IMR-90 (cell line): ENCODE results near the gene ZNF408. TPM values are rescaled to one million over a fixed set of nuclear protein-coding genes. Genes with fewer than 3 reads are reported as not detected.
"Not testable (repeated sequence)": the region's sequence is repeated elsewhere in the genome, so short reads cannot be mapped to it uniquely, and the experiment has no call there.

Source experiments
- ATAC-seq: fragments of 200-7000 bp; cut with Tn5 transposase; 2 replicates; pipeline ENCODE4 v1.9.1; 2020; ENCODE audit warnings: low read depth, mild to moderate bottlenecking, moderate library complexity
- BruUV-seq: library from RNA; stranded (reverse); fragments of 400-500 nt; replicated peaks from 2 replicates; lab custom pipeline; 2021; lab: Mats Ljungman, UMichigan
- CTCF ChIA-PET: fragments of 300-600 bp; formaldehyde crosslinking; extraction: SDS; loops from one replicate; lab custom pipeline; 2021; ENCODE audit warnings: antibody characterized with exemption; lab: Yijun Ruan, JAX
- POLR2A ChIA-PET: fragments of 300-600 bp; sonication (Branson Sonifier 250); formaldehyde crosslinking; loops from one replicate; lab custom pipeline; 2022; ENCODE audit warnings: antibody characterized with exemption; ENCODE audit not compliant: unreplicated experiment; lab: Charles Lee
- DNase-seq: peaks from one replicate; pipeline ENCODE4 v3.0.0; 2013
- H2AFZ ChIP-seq: replicated peaks from 2 replicates; pipeline ENCODE3; 2013; ENCODE audit warnings: low read length, mild to moderate bottlenecking; ENCODE audit not compliant: poor library complexity
- H2AK5ac ChIP-seq: 2 replicates; pipeline ENCODE4 v1.6.1; 2013; ENCODE audit warnings: low read depth, low read length, inconsistent platforms
- H2AK9ac ChIP-seq: replicated peaks from 2 replicates; pipeline ENCODE3; 2013; ENCODE audit warnings: mild to moderate bottlenecking, low read depth, low read length, moderate library complexity; ENCODE audit not compliant: poor library complexity
- H2BK120ac ChIP-seq: 2 replicates; pipeline ENCODE4 v1.6.1; 2013; ENCODE audit warnings: low read depth, low read length, inconsistent platforms
- H2BK15ac ChIP-seq: 3 replicates; pipeline ENCODE4 v1.6.1; 2013; ENCODE audit warnings: low read depth, low read length, inconsistent platforms
- H2BK20ac ChIP-seq: 2 replicates; pipeline ENCODE4 v1.6.1; 2013; ENCODE audit warnings: low read depth, mild to moderate bottlenecking, inconsistent platforms, low read length, moderate library complexity
- H2BK5ac ChIP-seq: 2 replicates; pipeline ENCODE4 v1.6.1; 2013; ENCODE audit warnings: mild to moderate bottlenecking, low read depth, low read length, inconsistent platforms; ENCODE audit not compliant: poor library complexity, severe bottlenecking
- H3K14ac ChIP-seq: replicated peaks from 2 replicates; pipeline ENCODE4 v1.6.1; 2013; ENCODE audit warnings: low read depth, low read length, inconsistent platforms
- H3K18ac ChIP-seq: 2 replicates; pipeline ENCODE4 v1.6.1; 2013; ENCODE audit warnings: low read depth, low read length, control low read depth
- H3K23ac ChIP-seq: 2 replicates; pipeline ENCODE4 v1.6.1; 2013; ENCODE audit warnings: low read depth, low read length, inconsistent platforms
- H3K27ac ChIP-seq: 2 replicates; pipeline ENCODE4 v1.5.1; 2013; ENCODE audit warnings: mild to moderate bottlenecking, control low read depth, low read length; ENCODE audit not compliant: insufficient read depth
- H3K27me3 ChIP-seq: 2 replicates; pipeline ENCODE4 v1.6.1; 2013; ENCODE audit warnings: low read length; ENCODE audit not compliant: control insufficient read depth, insufficient read depth
- H3K36me3 ChIP-seq: 2 replicates; pipeline ENCODE4 v1.6.1; 2013; ENCODE audit warnings: low read length, mixed read lengths; ENCODE audit not compliant: control insufficient read depth, insufficient read depth
- H3K4ac ChIP-seq: 2 replicates; pipeline ENCODE4 v1.6.1; 2013; ENCODE audit warnings: low read depth, low read length, inconsistent platforms
- H3K4me1 ChIP-seq: 2 replicates; pipeline ENCODE4 v1.6.1; 2013; ENCODE audit warnings: low read length, mixed read lengths; ENCODE audit not compliant: control insufficient read depth, insufficient read depth
- H3K4me2 ChIP-seq: 2 replicates; pipeline ENCODE4 v1.6.1; 2013; ENCODE audit warnings: low read depth, mild to moderate bottlenecking, control low read depth, low read length, moderate library complexity
- H3K4me3 ChIP-seq: 2 replicates; pipeline ENCODE4 v1.5.1; 2013; ENCODE audit warnings: low read depth, mild to moderate bottlenecking, control low read depth, low read length, moderate library complexity; ENCODE audit not compliant: insufficient read depth
- H3K56ac ChIP-seq: 2 replicates; pipeline ENCODE4 v1.6.1; 2013; ENCODE audit warnings: low read length, inconsistent platforms; ENCODE audit not compliant: insufficient read depth; ENCODE audit errors: extremely low read depth
- H3K79me1 ChIP-seq, 2 experiments: 2 replicates each; pipeline ENCODE4 v1.6.1; 2013; ENCODE audit warnings: low read length in 2 of 2, inconsistent platforms in 1 of 2, low read depth in 1 of 2
- H3K9ac ChIP-seq: 2 replicates; pipeline ENCODE4 v1.6.1; 2013; ENCODE audit warnings: low read depth, low read length, control low read depth
- H3K9me1 ChIP-seq: 2 replicates; pipeline ENCODE4 v1.6.1; 2013; ENCODE audit warnings: low read length, inconsistent platforms; ENCODE audit not compliant: insufficient read depth
- H3K9me3 ChIP-seq: 2 replicates; pipeline ENCODE4 v1.6.1; 2013; ENCODE audit warnings: low read length; ENCODE audit not compliant: control insufficient read depth, insufficient read depth
- H4K20me1 ChIP-seq: 2 replicates; pipeline ENCODE4 v1.6.1; 2013; ENCODE audit warnings: low read length, inconsistent platforms; ENCODE audit not compliant: insufficient read depth
- H4K5ac ChIP-seq: 2 replicates; pipeline ENCODE4 v1.6.1; 2013; ENCODE audit warnings: mild to moderate bottlenecking, low read depth, low read length, control low read depth
- H4K8ac ChIP-seq, 2 experiments: 2 replicates each; pipeline ENCODE4 v1.6.1; 2013; ENCODE audit warnings: low read depth in 2 of 2, low read length in 2 of 2, control low read depth in 1 of 2, inconsistent platforms in 1 of 2
- H4K91ac ChIP-seq: 2 replicates; pipeline ENCODE4 v1.6.1; 2013; ENCODE audit warnings: low read depth, low read length, inconsistent platforms; ENCODE audit not compliant: insufficient read depth
- CEBPB ChIP-seq: IDR thresholded peaks from 2 replicates; pipeline ENCODE4 v1.6.1; 2012; ENCODE audit warnings: low read depth, low read length, improper control_type of control experiment
- MXI1 ChIP-seq: IDR thresholded peaks from 2 replicates; pipeline ENCODE4 v1.6.1; 2012; ENCODE audit warnings: low read depth, mild to moderate bottlenecking, low read length, moderate library complexity, borderline replicate concordance
- WGBS, 2 experiments: methylation state at CpG; one replicate each; pipeline versions ENCODE4 v1.1.5 to v1.1.7; 2013; ENCODE audit warnings: missing lambda C conversion rate in 2 of 2; ENCODE audit not compliant: insufficient read length in 1 of 2; ENCODE audit errors: extremely low coverage in 2 of 2; 5-methylcytosine and 5-hydroxymethylcytosine counted together
- dilution Hi-C: fragments of 300-500 bp; cut with HindIII; formaldehyde crosslinking; loops from one replicate; pipeline ENCODE4 v1.14.3; 2018; ENCODE audit warnings: low sequenced_read_pairs; ENCODE audit not compliant: unreplicated experiment
- in situ Hi-C: fragments of 300-500 bp; cut with MboI; formaldehyde crosslinking; loops from 3 replicates; pipeline ENCODE4 v1.14.3; 2019; ENCODE audit warnings: low sequenced_read_pairs, inconsistent platforms, mixed read lengths
- intact Hi-C: fragments of 100-400 bp; cut with micrococcal nuclease; formaldehyde crosslinking; loops from 2 replicates; pipeline ENCODE4 v1.10.0; 2022
- polyA plus RNA-seq, 3 experiments: library from polyadenylated mRNA; depleted of rRNA; stranded (reverse); fragments of >200 nt; gene quantifications; 2 replicates each; pipeline ENCODE4 v1.2.3, GENCODE V29; 2012; ENCODE audit warnings: low replicate concordance in 1 of 3
- total RNA-seq: library from RNA; depleted of rRNA; stranded (reverse); fragments of >200 nt; gene quantifications from 2 replicates; pipeline ENCODE4 v1.2.3, GENCODE V29; 2012

Gene ZNF408
- total and polyA plus RNA-seq, 2 of the 4 experiments (the other 2 are of a cell fraction), result 9.5 to 11.1 TPM

- Histone ChIP-seq H3K79me1 (peaks cover 0 to 21% of the 10 kb centered on the region in 2 experiments; a peak in 3 of 4 replicates), H3K9ac (no peak overlapping the region), H3K27me3 (no peaks in the 10 kb centered on the region), H3K18ac (no peak overlapping the region), H3K36me3 (peaks cover 2% of the 10 kb centered on the region; the same call in 1 of the 2 replicates), H3K4me1 (peaks cover 15% of the 10 kb centered on the region), H4K8ac (peak overlapping the region in 1 of 2 experiments; percentile 21; a peak in 1 of 4 replicates), H4K20me1 (no peaks in the 10 kb centered on the region), H4K91ac (no peak overlapping the region), H2BK20ac (peak overlapping the region; percentile 46; the same call in 1 of the 2 replicates), H4K5ac (no peak overlapping the region), H3K4me3 (no peak overlapping the region), H2AK5ac (peak overlapping the region; percentile 56; the same call in 1 of the 2 replicates), H2AFZ (no peak overlapping the region), H2BK15ac (no peak overlapping the region; the same call in 2 of the 3 replicates), H3K4ac (no peak overlapping the region), H3K4me2 (no peak overlapping the region), H2BK5ac (no peak overlapping the region), H3K14ac (no peak overlapping the region), H3K23ac (no peak overlapping the region), H3K9me1 (peaks cover 20% of the 10 kb centered on the region), H2BK120ac (peak overlapping the region; percentile 29; the same call in 1 of the 2 replicates), H3K27ac (no peak overlapping the region), H2AK9ac (no peak overlapping the region), H3K9me3 (no peaks in the 10 kb centered on the region), H3K56ac (no peak overlapping the region)
- dilution Hi-C loops, result no loop called here
- TF ChIP-seq CEBPB, result 0 out of 2 replicates have a peak, but pooled peaks have one; percentile 3
- no peak for TF ChIP-seq MXI1
- no peak for ATAC-seq
- no peak for DNase-seq
- WGBS, 2 experiments, result 80% methylated on average over 1 of the region's 7 CpGs; no CpG with 5 or more reads in 1 of the 2 experiments
- intact Hi-C loops, result no loop called here
- ChIA-PET CTCF (interaction anchor here (0.6 kb wide), 1 partner anchor 15 kb away, joined by 3 read pairs; no protein-coding TSS in a partner anchor), POLR2A (no interaction called here)
- in situ Hi-C loops, result no loop called here
- BruUV-seq, result no TSS peak
Measured at GRCh38 chr11:46712874-46713576, 12.2 kb downstream of the ZNF408 start.

- H3K79me1 ChIP-seq, H2BK5ac ChIP-seq, H2AK9ac ChIP-seq, H3K27ac ChIP-seq, H3K27me3 ChIP-seq, in situ Hi-C loops, H3K4me3 ChIP-seq, H3K9ac ChIP-seq, CTCF ChIA-PET, H3K14ac ChIP-seq, H4K91ac ChIP-seq, H4K20me1 ChIP-seq, DNase-seq, BruUV-seq, H3K36me3 ChIP-seq, H3K9me3 ChIP-seq, intact Hi-C loops, H3K56ac ChIP-seq, dilution Hi-C loops, ATAC-seq, POLR2A ChIA-PET, H2AK5ac ChIP-seq, H3K4me2 ChIP-seq: not testable (repeated sequence)
- no CpG with 5 or more reads among the region's 2 CpGs for WGBS, 2 experiments
- Histone ChIP-seq H4K8ac (peak overlapping the region; percentile 3 to 69; a peak in 2 of 4 replicates), H3K18ac (peak overlapping the region; percentile 76; the same call in 1 of the 2 replicates), H2BK20ac (peak overlapping the region; percentile 25; the same call in 1 of the 2 replicates), H2AFZ (peak overlapping the region; percentile 87), H3K4ac (peak overlapping the region; percentile 78), H2BK120ac (peak overlapping the region; percentile 77), H3K23ac (peak overlapping the region; percentile 65; the same call in 1 of the 2 replicates), H3K9me1 (peaks cover 19% of the 10 kb centered on the region), H4K5ac (peak overlapping the region; percentile 98), H3K4me1 (peaks cover 14% of the 10 kb centered on the region), H2BK15ac (peak overlapping the region; percentile 19; the same call in 1 of the 3 replicates)
Measured at GRCh38 chr11:46717825-46718154, 17.0 kb downstream of the ZNF408 start.
